Measurements from ENCODE around the gene HDAC9.

HDAC9 gene

DNA sequence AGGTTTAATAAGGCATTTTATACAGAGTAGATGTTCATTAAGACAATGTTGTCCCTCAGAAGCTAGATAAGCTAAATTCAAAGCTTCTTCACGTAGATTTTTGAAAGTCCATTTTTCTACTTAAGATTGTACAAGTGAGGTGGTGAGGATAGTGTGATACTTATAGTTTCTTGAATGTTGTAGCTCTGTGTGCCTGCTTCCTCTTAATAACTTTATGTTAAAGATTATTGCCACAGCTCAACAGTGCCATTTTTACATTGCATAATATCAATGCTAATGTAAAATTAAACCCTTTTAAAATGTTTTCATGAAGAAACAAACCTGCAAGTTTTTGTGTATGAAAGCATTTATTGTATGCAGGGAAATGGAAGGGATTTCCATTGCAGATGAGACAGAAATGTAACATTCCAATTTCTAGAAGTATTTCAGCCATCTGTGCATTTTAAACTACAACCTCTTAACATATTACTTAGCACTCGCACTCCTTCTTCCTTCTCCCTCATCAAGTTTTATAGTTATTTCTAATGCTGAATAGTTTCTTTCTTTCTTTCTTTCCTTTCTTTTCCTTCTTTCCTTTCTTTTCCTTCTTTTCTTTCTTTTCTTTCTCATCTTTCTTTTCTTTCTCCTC is 409.9 kb downstream of the HDAC9 start:
- TF ChIP-seq TCF4 (CRISPR knock-in tag; IDR thresholded peaks at IDR 0.05; ENCODE audit: borderline replicate concordance) (no peak), ZFP30 (CRISPR knock-in tag; IDR thresholded peaks at IDR 0.05) (no peak), BACH2 (CRISPR knock-in tag; IDR thresholded peaks at IDR 0.05; ENCODE audit: borderline replicate concordance) (no peak), ARNTL (CRISPR knock-in tag; IDR thresholded peaks at IDR 0.05; ENCODE audit: borderline replicate concordance, low read depth) (no peak), SNAI2 (CRISPR knock-in tag; IDR thresholded peaks at IDR 0.05) (no peak), ZC3H10 (CRISPR knock-in tag; IDR thresholded peaks at IDR 0.05) (no peak), ZNF565 (CRISPR knock-in tag; conservative IDR thresholded peaks at IDR 0.05; ENCODE audit: low read depth) (no peak), PPARA (CRISPR knock-in tag; IDR thresholded peaks at IDR 0.05; ENCODE audit: borderline replicate concordance) (no peak), ZFP3 (CRISPR knock-in tag; IDR thresholded peaks at IDR 0.05) (no peak), OSR1 (CRISPR knock-in tag; IDR thresholded peaks at IDR 0.05) (no peak), ESRRG (CRISPR knock-in tag; IDR thresholded peaks at IDR 0.05) (no peak)

DNA sequence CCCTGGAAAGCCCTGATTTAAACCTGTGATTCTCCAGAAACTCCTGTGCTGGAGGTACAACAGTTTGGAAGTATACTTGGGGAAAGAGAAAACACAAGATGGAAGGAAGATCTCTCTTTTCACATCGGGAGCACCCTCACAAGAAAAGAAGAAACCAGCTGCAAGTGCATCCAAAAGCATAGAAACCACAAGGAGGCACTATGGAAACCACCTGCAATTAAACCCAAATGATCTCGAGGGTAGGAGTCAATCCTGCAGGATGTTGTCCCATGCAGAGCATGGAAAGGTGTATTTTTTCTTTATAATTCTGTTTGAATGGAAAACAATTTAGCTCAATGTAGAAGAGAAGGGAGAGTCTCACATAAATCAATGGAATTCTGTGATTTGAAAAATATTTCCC is 411.4 kb downstream of the HDAC9 start:
- TF ChIP-seq ZNF565 (CRISPR knock-in tag; conservative IDR thresholded peaks at IDR 0.05; ENCODE audit: low read depth): no peak
- no peak for TF ChIP-seq TCF4 (CRISPR knock-in tag; IDR thresholded peaks at IDR 0.05; ENCODE audit: borderline replicate concordance)
- TF ChIP-seq, protein P1, sequence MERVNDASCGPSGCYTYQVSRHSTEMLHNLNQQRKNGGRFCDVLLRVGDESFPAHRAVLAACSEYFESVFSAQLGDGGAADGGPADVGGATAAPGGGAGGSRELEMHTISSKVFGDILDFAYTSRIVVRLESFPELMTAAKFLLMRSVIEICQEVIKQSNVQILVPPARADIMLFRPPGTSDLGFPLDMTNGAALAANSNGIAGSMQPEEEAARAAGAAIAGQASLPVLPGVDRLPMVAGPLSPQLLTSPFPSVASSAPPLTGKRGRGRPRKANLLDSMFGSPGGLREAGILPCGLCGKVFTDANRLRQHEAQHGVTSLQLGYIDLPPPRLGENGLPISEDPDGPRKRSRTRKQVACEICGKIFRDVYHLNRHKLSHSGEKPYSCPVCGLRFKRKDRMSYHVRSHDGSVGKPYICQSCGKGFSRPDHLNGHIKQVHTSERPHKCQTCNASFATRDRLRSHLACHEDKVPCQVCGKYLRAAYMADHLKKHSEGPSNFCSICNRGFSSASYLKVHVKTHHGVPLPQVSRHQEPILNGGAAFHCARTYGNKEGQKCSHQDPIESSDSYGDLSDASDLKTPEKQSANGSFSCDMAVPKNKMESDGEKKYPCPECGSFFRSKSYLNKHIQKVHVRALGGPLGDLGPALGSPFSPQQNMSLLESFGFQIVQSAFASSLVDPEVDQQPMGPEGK (CRISPR knock-in tag; IDR thresholded peaks at IDR 0.05; ENCODE audit: borderline replicate concordance): no peak
- TF ChIP-seq, protein P2, sequence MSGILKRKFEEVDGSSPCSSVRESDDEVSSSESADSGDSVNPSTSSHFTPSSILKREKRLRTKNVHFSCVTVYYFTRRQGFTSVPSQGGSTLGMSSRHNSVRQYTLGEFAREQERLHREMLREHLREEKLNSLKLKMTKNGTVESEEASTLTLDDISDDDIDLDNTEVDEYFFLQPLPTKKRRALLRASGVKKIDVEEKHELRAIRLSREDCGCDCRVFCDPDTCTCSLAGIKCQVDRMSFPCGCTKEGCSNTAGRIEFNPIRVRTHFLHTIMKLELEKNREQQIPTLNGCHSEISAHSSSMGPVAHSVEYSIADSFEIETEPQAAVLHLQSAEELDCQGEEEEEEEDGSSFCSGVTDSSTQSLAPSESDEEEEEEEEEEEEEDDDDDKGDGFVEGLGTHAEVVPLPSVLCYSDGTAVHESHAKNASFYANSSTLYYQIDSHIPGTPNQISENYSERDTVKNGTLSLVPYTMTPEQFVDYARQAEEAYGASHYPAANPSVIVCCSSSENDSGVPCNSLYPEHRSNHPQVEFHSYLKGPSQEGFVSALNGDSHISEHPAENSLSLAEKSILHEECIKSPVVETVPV (CRISPR knock-in tag; IDR thresholded peaks at IDR 0.05): no peak
- no peak for TF ChIP-seq ISL1 (CRISPR knock-in tag; IDR thresholded peaks at IDR 0.05)
- no peak for TF ChIP-seq ZFP3 (CRISPR knock-in tag; IDR thresholded peaks at IDR 0.05)
- TF ChIP-seq ZC3H10 (CRISPR knock-in tag; IDR thresholded peaks at IDR 0.05): no peak
- no peak for ATAC-seq

More for the DNA sequence above, 409.9 kb downstream of the HDAC9 start:
- no peak for ATAC-seq

DNA sequence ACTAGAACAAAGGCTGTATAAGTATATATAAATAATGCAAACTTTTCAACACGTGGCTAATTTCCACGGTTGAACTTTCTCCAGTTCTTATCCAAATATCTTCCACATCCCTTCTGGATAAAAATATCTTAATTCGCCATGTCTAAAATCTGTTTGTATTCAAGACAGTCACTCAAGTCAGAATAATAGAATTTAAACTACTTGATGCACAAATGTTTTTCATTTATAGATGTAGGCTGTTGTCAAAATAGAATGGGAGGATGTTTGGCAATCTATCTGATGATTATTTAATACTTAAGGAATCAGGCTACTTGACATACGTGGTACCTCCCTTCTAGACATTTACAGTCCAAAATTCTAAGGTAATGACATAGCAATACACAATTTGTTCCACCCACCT is 417.6 kb downstream of the HDAC9 start:
- ATAC-seq: no peak
- no peak for TF ChIP-seq ZNF565 (CRISPR knock-in tag; conservative IDR thresholded peaks at IDR 0.05; ENCODE audit: low read depth)
- TF ChIP-seq CSDC2 (CRISPR knock-in tag; IDR thresholded peaks at IDR 0.05): no peak
- no peak for TF ChIP-seq RARB (CRISPR knock-in tag; IDR thresholded peaks at IDR 0.05)
- TF ChIP-seq, protein P2 (CRISPR knock-in tag; IDR thresholded peaks at IDR 0.05): no peak
- no peak for TF ChIP-seq PPARA (CRISPR knock-in tag; IDR thresholded peaks at IDR 0.05; ENCODE audit: borderline replicate concordance)

DNA sequence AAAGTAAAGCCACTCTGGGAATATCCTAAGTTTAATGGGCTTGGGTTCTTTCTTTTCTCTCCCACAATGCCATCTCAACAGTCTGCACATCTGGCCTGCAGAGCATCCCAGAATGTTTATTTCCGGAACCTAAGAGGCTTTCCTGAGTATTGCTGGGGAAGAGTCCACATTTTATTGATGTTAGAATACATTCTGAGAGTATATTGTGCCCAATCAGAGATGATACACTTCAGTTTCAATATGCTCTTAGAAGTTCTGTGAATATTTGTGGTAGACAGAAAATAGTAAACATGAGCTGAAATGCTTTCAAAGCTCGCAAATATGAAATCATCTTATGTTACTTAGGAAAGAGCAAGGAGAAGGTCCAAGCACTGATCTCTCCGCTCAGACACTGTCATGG is 421.3 kb downstream of the HDAC9 start:
- TF ChIP-seq ARNTL (CRISPR knock-in tag; IDR thresholded peaks at IDR 0.05; ENCODE audit: borderline replicate concordance, low read depth) (no peak), TSHZ2 (CRISPR knock-in tag; IDR thresholded peaks at IDR 0.05) (no peak), TOX (CRISPR knock-in tag; IDR thresholded peaks at IDR 0.05; ENCODE audit: borderline replicate concordance) (no peak)
- TF ChIP-seq, protein P1 (CRISPR knock-in tag; IDR thresholded peaks at IDR 0.05; ENCODE audit: borderline replicate concordance): no peak
- TF ChIP-seq, protein P3, sequence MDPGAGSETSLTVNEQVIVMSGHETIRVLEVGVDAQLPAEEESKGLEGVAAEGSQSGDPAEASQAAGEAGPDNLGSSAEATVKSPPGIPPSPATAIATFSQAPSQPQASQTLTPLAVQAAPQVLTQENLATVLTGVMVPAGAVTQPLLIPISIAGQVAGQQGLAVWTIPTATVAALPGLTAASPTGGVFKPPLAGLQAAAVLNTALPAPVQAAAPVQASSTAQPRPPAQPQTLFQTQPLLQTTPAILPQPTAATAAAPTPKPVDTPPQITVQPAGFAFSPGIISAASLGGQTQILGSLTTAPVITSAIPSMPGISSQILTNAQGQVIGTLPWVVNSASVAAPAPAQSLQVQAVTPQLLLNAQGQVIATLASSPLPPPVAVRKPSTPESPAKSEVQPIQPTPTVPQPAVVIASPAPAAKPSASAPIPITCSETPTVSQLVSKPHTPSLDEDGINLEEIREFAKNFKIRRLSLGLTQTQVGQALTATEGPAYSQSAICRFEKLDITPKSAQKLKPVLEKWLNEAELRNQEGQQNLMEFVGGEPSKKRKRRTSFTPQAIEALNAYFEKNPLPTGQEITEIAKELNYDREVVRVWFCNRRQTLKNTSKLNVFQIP (CRISPR knock-in tag; IDR thresholded peaks at IDR 0.05; ENCODE audit: borderline replicate concordance, low read depth): no peak
- no peak for ATAC-seq

All from SK-N-SH treated with all-trans-retinoic acid at 6 μM for 48 hours (cell line).